EL (cell line): Measurements from ENCODE around the gene GLRX2.
"Not testable (repeated sequence)": the region's sequence is repeated elsewhere in the genome, so short reads cannot be mapped to it uniquely, and the experiment has no call there.

ENCODE experiments used
- DNase-seq: peaks from one replicate; pipeline ENCODE4 v3.0.0-alpha.2; 2016

Gene GLRX2

GRCh38 chr1:193104907-193105820 lies at the start of gene GLRX2:
Gene GLRX2, minus strand, starts transcription at chr1:193105414. Its CDS starts 32 bp downstream, at chr1:193105382.
- peak; percentile 95 for DNase-seq

- no peak for DNase-seq
These were observed 39.8 kb upstream of the GLRX2 start for GRCh38 chr1:193144999-193145398.

GRCh38 chr1:193144361-193144938 lies 39.2 kb upstream of the GLRX2 start:
- DNase-seq: no peak

- no peak for DNase-seq
These were observed 38.1 kb upstream of the GLRX2 start for GRCh38 chr1:193143285-193143684.

- no peak for DNase-seq
These were observed 37.2 kb upstream of the GLRX2 start for GRCh38 chr1:193142409-193142808.

- no peak for DNase-seq
These were observed 36.6 kb upstream of the GLRX2 start for GRCh38 chr1:193141804-193142203.

GRCh38 chr1:193140254-193140653 lies 35.0 kb upstream of the GLRX2 start:
- no peak for DNase-seq

- DNase-seq: no peak
These were observed 26.1 kb upstream of the GLRX2 start for GRCh38 chr1:193131266-193131860.

GRCh38 chr1:193125369-193125768 lies 20.2 kb upstream of the GLRX2 start:
- DNase-seq: no peak

- DNase-seq: no peak
These were observed 18.5 kb upstream of the GLRX2 start for GRCh38 chr1:193123751-193124150.

- peak; percentile 97 for DNase-seq
These were observed 16.7 kb upstream of the GLRX2 start, which contains the start of gene CDC73 for GRCh38 chr1:193121616-193122593. Gene CDC73, plus strand, starts transcription at chr1:193122031. Its CDS starts 170 bp downstream, at chr1:193122201.

- no peak for DNase-seq
These were observed 15.5 kb upstream of the GLRX2 start for GRCh38 chr1:193120604-193121166.

- DNase-seq: no peak
These were observed 13.9 kb upstream of the GLRX2 start for GRCh38 chr1:193118803-193119730.

- DNase-seq: no peak
These were observed 13.0 kb upstream of the GLRX2 start for GRCh38 chr1:193118194-193118593.

GRCh38 chr1:193117167-193117566 lies 12.0 kb upstream of the GLRX2 start:
- DNase-seq: not testable (repeated sequence)

GRCh38 chr1:193115629-193116227 lies 10.5 kb upstream of the GLRX2 start:
- peak; percentile 98 for DNase-seq

GRCh38 chr1:193114485-193115095 lies 9.4 kb upstream of the GLRX2 start:
- DNase-seq: no peak

GRCh38 chr1:193113992-193114332 lies 8.7 kb upstream of the GLRX2 start:
- DNase-seq: no peak

GRCh38 chr1:193113258-193113991 lies 8.2 kb upstream of the GLRX2 start:
- no peak for DNase-seq
